Sigmoid colon (tissue), 4 donors: ENCODE results near the gene FNDC1.

Experiments used
- EP300 ChIP-seq, 4 donors: sonication (generic); formaldehyde crosslinking; IDR thresholded peaks; one replicate each; pipeline ENCODE4 v1.6.1; 2017; ENCODE audit warnings: antibody characterized with exemption in 4 of 4
- POLR2AphosphoS5 ChIP-seq, 4 donors: sonication (generic); formaldehyde crosslinking; IDR thresholded peaks; one replicate each; pipeline ENCODE4 v1.6.1; 2017; ENCODE audit warnings: antibody characterized with exemption in 4 of 4
- TF ChIP-seq, protein P1 (sequence below), 4 experiments: fragments of 450-650 bp in 3 of 4; fragments of 200-600 bp in 1 of 4; IDR thresholded peaks; one replicate each; pipeline ENCODE4 v1.5.1; 2016 to 2019; ENCODE audit warnings: antibody characterized with exemption in 4 of 4, mild to moderate bottlenecking in 3 of 4, moderate library complexity in 2 of 4

DNA sequence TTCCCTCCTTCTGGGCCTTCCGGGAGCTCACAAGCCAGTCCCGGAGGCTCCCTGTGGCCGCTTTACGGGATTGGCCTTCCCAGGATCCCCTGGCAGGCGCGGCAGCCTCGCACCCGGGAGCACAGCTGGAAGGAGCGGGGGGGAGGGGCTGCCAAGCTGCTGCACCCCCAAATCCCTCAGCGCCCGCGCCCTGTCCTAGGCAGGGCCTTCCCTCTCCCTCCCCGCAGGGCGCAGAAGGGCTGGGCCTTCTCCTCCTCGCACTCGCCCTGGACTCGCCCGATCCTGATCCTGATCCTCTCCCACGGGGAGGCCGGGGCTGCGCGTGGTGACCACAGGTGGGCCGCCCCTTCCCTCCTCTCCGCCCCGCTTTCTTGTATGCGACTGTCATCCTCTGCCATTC is 146.4 kb downstream of the FNDC1 start:
- TF ChIP-seq, protein P1, sequence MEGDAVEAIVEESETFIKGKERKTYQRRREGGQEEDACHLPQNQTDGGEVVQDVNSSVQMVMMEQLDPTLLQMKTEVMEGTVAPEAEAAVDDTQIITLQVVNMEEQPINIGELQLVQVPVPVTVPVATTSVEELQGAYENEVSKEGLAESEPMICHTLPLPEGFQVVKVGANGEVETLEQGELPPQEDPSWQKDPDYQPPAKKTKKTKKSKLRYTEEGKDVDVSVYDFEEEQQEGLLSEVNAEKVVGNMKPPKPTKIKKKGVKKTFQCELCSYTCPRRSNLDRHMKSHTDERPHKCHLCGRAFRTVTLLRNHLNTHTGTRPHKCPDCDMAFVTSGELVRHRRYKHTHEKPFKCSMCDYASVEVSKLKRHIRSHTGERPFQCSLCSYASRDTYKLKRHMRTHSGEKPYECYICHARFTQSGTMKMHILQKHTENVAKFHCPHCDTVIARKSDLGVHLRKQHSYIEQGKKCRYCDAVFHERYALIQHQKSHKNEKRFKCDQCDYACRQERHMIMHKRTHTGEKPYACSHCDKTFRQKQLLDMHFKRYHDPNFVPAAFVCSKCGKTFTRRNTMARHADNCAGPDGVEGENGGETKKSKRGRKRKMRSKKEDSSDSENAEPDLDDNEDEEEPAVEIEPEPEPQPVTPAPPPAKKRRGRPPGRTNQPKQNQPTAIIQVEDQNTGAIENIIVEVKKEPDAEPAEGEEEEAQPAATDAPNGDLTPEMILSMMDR (IDR thresholded peaks at IDR 0.05) = no peak
- TF ChIP-seq POLR2AphosphoS5 (IDR thresholded peaks at IDR 0.05) (no peak), EP300 (IDR thresholded peaks at IDR 0.05) (no peak)
